Measurements from ENCODE around the gene SEMA3E.

SEMA3E gene

DNA sequence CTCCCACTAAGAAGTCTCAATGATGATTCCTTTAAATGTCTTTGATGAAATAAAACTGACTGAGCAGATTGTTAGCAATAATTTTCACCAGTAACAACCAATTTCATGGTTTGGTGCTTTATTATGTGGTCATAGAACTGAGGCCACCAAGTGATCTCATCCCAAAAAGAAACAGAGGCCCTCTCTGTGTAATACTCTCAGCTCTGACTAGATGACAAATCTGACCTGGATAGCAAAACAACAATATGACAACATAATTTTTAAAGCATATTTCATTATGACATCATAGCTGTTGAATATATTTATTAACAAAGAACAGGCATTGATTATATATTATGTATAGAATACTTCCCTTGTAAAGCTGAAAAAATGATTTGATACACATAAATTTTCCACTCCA, 5.9 kb downstream of the SEMA3E start:
- DNase-seq (ENCODE audit: low read depth in 2 of 2, low spot score in 1 of 2), result no peak

- DNase-seq (ENCODE audit: low read depth in 2 of 2, low spot score in 1 of 2), result no peak
Measured at GRCh38 chr7:83640731-83641537, 8.0 kb downstream of the SEMA3E start.

DNA sequence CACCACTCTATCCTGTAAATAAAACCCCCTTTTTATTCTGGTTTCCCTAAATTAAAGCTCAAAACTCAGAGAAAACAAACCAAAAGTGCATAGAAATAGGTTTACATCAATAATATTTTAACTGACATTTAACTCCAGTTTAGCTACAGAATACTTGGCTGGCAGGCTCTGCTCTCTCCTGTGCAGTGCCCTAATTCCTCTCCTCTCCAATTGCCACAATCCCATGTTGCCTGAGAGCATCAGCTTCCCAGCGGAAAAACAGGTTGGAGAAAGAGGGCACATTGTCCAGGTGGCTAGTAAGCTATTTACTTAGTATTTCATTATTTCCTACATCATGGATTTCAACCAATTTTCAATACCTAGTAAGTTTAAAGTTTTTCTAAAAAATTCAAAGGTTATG, 8.7 kb downstream of the SEMA3E start:
- DNase-seq (ENCODE audit: low read depth in 2 of 2, low spot score in 1 of 2), result no peak

DNA sequence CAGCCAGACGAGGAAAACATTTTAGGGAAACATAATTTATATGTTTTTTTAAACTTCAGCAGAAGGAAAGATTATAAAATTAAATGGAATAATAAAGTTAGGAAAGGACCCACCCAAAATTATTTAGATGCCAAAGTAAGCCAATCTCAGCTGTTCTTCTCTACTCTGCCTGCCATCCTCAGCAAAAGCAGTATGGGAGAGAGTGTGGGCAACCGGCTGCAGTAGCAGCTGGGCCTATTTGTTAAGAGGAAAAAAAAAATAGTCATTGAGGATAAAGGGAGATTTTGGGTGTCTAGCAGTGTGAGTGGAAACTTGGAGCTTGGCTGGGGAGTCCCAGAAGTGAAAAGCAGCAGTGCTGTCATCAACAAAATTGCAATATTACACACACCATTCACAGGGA, 15.4 kb downstream of the SEMA3E start:
- no peak for DNase-seq (ENCODE audit: low read depth in 2 of 2, low spot score in 1 of 2)

GRCh38 chr7:83629117-83629880, 19.6 kb downstream of the SEMA3E start:
- no peak for DNase-seq (ENCODE audit: low read depth in 2 of 2, low spot score in 1 of 2)

DNA sequence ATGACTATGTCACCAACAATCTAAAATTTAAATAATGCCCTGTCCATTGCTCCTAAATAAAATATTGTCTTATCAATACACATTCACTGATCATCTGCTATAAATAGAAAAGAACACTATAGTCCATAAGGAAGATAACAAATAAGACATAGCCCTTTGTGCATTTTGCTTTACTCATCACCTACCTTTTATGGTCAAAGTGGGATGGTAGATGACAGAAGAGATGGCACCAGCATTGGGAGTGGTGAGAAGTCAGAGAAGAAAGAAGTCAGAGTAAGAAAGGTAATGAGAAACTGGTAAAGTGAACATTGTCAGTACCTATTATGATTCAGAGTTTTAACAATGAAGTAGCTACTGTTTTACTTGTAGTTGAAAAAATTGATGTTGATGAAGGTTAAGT, 31.1 kb downstream of the SEMA3E start:
- DNase-seq (ENCODE audit: low read depth in 2 of 2, low spot score in 1 of 2), result no peak

GRCh38 chr7:83614112-83614511, 34.8 kb downstream of the SEMA3E start:
- no peak for DNase-seq (ENCODE audit: low read depth in 2 of 2, low spot score in 1 of 2)

DNA sequence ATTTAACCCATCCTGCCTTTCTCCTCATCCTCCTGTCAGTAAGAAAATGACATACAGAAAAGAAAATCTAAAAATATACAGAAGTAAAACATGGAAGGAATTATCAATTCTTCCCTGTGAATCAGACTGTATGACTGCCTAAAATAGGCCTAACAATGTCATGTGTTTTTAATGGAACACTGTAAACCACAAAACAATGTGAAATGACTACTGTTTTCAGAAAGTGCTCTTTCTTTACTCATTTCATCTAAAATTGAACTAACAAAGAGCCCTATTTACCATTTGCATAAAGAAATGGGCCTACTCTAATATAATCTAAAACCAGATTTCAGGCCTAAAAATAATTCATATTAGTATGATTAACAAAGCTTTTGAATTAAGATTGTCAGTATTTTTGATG, 35.7 kb downstream of the SEMA3E start:
- no peak for DNase-seq (ENCODE audit: low read depth in 2 of 2, low spot score in 1 of 2)

GRCh38 chr7:83611776-83612175, 37.2 kb downstream of the SEMA3E start:
- DNase-seq (ENCODE audit: low read depth in 2 of 2, low spot score in 1 of 2), result no peak

DNA sequence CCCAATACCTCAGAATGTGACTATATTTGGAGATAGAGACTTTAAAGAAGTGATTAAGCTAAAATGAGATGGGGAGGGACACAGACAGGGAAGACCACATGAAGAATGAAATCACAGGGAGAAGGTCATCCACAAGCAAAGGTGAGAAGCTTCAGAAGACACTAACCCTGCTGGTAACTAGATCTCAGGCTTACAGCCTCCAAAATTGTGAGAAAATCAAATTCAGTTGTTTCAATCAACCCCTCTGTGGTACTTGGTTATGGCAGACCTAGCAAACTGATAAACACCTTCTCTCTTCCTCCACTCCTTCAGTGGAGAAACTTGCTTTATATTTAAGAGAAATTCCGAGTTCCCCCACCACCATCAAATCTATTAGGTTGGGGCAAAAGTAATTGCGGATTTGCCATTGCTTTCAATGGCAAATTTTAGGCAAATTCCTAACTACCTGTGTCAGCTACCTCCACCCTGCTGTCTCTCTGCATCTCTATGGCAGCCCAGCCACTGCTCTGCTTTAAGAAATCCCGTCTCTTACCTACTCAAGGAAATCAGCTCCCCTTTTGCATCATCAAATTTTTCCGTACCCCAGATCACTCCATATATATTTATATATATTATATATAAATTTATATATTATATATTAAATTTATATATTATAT, 38.2 kb downstream of the SEMA3E start:
- DNase-seq (ENCODE audit: low read depth in 2 of 2, low spot score in 1 of 2), result no peak

DNA sequence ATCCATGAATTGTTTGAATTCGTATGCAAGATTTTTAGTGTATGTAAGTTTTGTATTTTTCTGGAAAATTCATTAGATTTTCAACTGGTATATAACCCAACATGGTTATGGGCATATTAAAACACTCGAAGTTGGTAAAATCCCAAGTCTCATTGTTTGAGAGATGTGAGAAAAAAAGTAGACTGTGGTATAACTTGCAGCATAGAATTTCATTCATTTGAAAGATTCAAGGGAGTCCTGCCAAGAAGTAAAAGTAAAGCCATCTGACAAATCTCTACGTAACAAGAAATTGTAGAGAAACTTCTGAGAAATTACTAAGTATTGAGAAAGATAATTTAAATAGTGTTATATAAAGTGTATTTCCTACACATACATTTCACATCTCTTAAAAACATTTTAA, 40.2 kb downstream of the SEMA3E start:
- DNase-seq (ENCODE audit: low read depth in 2 of 2, low spot score in 1 of 2), result no peak

DNA sequence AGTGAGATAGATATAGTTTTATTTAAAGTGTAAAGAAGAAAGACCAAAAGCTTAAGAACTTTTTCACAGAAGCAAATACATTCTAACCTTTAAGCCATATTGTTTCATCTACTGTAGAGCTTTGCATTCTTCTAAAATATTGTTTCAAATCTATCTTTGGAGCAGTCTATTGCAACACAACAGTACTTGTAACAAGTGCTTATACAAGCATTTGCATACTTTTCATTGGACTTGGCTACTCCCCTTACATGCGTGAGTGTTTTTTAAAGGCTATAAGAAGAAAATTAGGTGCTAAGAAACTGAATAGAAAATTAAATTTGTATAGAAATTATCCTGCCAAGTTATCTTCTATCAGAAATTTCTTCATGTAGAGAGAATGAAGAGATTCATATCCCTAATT, 45.3 kb downstream of the SEMA3E start:
- no peak for DNase-seq (ENCODE audit: low read depth in 2 of 2, low spot score in 1 of 2)

DNA sequence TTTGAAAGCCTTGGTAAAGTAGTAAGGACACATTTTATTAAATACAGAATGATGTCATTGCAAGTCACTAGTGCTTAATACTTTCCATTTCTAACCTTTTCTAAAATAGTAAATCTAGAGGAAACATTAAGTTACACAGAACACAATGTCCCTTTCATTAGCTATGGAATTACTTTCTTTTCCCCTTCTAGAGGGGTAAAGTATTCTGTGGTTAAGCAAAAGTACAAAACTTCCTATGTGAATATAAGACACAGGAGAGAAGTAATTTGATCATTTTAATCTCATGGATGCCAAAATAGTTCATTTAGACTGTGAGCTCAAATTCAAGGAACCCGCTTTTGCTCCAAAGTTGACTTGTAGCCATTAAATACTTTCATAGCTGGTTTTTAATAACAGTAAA, 49.8 kb downstream of the SEMA3E start:
- no peak for DNase-seq (ENCODE audit: low read depth in 2 of 2, low spot score in 1 of 2)

DNA sequence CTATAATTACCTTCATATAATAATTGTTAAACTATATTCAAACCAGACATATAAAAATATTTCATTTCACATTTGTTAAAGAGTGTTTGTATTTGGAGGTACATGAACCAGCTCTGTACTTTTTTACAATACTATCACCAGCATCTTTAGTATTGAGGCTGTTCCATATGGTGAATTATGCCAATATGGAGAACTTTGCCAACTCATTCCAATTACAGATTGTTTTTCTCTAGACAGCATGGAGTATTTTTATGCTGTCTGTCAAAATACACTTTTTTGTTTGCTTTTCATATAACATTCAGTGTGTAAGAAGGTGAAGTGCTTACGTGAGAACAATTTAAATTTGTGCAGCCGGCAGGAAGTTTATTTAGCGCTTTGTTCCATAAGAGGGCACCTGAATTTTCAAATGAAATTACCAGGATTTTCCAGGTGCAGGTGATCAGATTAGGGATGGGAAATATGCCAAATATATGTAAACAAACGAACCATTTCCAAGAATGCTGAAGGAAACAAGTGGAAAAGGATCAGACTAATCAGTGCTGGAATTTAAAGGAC, 54.9 kb downstream of the SEMA3E start:
- DNase-seq (ENCODE audit: low read depth in 2 of 2, low spot score in 1 of 2), result no peak

GRCh38 chr7:83588602-83589240, 60.2 kb downstream of the SEMA3E start:
- no peak for DNase-seq (ENCODE audit: low read depth in 2 of 2, low spot score in 1 of 2)

- no peak for DNase-seq (ENCODE audit: low read depth in 2 of 2, low spot score in 1 of 2)
Measured at GRCh38 chr7:83586281-83586680, 62.7 kb downstream of the SEMA3E start.

DNA sequence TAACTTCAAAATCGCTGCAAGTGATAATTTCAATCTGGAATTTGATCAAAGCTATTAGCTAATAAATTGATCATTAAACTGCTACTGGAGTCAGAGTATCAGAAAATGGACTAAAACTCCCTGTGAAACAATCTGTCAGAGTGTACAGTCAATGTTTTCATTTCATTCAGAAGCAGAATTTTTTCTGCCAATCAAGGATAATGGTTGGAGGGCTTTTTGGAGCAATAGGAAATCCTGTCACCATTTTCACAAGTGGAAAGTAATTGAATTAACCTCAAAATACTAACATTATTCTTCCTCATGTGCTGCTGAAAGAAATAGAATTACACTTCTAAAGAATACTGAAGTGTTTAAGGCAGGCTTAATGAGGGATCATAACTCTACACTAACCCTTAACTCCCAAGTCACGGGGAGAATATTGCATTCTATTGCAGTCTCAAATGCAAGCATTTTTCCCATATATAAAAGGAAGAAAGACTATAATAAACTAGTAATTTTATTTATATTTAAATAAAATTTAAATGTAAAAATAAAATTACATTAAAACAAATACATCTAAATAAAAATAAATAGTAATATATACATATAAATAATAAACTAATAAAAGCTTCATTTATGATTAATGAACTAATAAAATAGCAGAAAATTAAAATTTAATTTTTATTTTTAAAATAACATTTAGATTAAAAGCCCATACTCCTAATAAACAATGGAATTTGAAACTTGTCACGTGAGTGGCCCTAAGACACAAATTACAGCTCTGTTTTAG, 67.1 kb downstream of the SEMA3E start:
- DNase-seq (ENCODE audit: low read depth in 2 of 2, low spot score in 1 of 2), result no peak

DNA sequence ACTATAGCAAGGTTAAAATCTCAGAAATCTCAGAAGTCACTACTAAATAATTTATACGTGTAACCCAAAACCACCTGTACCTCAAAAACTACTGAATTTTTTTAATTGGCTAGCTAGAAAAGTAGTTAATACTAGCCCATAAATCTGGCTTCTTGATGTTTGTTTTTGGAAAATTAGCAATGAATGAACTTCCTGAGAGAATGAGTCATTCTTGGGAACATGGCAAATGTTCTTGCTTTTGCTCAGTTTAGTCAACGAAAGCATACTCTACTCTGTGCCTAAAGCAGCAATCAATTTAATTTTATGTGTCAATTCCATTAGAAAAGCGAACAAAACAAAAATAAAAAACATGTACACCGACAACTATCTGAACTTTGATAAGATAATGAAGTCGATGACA, 69.2 kb downstream of the SEMA3E start:
- no peak for DNase-seq (ENCODE audit: low read depth in 2 of 2, low spot score in 1 of 2)

DNA sequence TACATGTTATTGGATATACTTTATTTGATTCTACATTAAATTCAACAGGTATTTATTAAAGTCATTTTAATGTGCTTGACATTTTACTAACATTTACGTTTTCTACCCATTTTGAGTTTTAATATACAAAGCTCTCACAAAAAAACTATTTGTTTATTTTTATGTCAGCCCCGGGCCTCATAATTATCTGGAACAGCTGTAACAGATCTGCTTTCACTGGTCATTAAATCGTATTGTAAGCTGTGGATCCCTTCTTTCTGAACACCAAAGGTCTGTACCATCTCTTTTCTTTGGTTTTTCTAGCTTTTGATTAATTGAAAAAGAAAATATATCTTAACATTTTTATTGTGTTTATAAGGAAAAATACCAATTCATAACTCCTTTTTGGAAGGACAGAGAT, 73.5 kb downstream of the SEMA3E start:
- DNase-seq (ENCODE audit: low read depth in 2 of 2, low spot score in 1 of 2), result no peak

- DNase-seq (ENCODE audit: low read depth in 2 of 2, low spot score in 1 of 2), result no peak
Measured at GRCh38 chr7:83574616-83575015, 74.3 kb downstream of the SEMA3E start.

DNA sequence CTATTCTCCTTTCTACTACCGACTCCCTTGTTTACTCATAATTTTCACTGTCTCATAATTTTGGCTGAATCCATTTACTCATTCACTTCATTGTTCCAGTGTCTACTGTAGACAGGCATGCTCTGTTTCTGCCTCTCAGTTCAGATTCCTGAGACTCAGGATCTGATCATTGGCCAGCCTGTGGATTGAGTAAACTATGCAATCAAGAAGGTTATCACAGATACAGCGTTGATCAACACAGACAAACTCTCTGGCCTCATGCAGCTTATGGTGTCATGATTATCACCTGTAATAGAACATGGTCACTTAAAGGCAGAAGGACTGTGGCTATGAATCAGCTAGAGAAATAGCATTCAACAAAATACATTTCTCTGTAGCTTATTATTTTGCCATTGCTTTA, 86.0 kb downstream of the SEMA3E start:
- no peak for DNase-seq (ENCODE audit: low read depth in 2 of 2, low spot score in 1 of 2)

Data from stimulated activated CD8-positive, alpha-beta memory T cell treated with anti-CD3 and anti-CD28 coated beads, Interleukin-4, amount 100 ng/mL, for 4 hours (primary cell).